GM19193 (cell line): ENCODE data around the gene BCL2.
A peak's percentile ranks its signal among the peaks of the same experiment; 100 is the strongest.

Experiments
- POLR2A ChIP-seq: IDR thresholded peaks from 4 replicates; pipeline ENCODE4 v1.6.1; 2011; ENCODE audit not compliant: insufficient read depth, insufficient read length; ENCODE audit errors: extremely low read depth

Gene BCL2

GRCh38 chr18:63155910-63156773 lies 163.4 kb downstream of the BCL2 start:
- TF ChIP-seq POLR2A = peak; percentile 52

- TF ChIP-seq POLR2A = peak; percentile 73
These were observed 164.3 kb downstream of the BCL2 start for GRCh38 chr18:63155169-63155852.

- TF ChIP-seq POLR2A = peak; percentile 39
These were observed 165.0 kb downstream of the BCL2 start for GRCh38 chr18:63154350-63155152.

GRCh38 chr18:63152791-63153190 lies 166.8 kb downstream of the BCL2 start:
- TF ChIP-seq POLR2A = no peak

GRCh38 chr18:63152096-63152495 lies 167.5 kb downstream of the BCL2 start:
- TF ChIP-seq POLR2A = no peak

- no peak for TF ChIP-seq POLR2A
These were observed 168.0 kb downstream of the BCL2 start for GRCh38 chr18:63151539-63151938.

- no peak for TF ChIP-seq POLR2A
These were observed 168.6 kb downstream of the BCL2 start for GRCh38 chr18:63150942-63151421.

- TF ChIP-seq POLR2A = no peak
These were observed 169.2 kb downstream of the BCL2 start for GRCh38 chr18:63150326-63150725.

GRCh38 chr18:63149302-63149587 lies 170.3 kb downstream of the BCL2 start:
- TF ChIP-seq POLR2A = no peak

- no peak for TF ChIP-seq POLR2A
These were observed 170.9 kb downstream of the BCL2 start for GRCh38 chr18:63148449-63149301.

GRCh38 chr18:63147973-63148372 lies 171.6 kb downstream of the BCL2 start:
- TF ChIP-seq POLR2A = no peak

- no peak for TF ChIP-seq POLR2A
These were observed 172.7 kb downstream of the BCL2 start for GRCh38 chr18:63146828-63147409.

- no peak for TF ChIP-seq POLR2A
These were observed 173.6 kb downstream of the BCL2 start for GRCh38 chr18:63145851-63146555.
